Right lobe of liver (tissue), 6 donors: ENCODE data around the gene KY. TPM values are rescaled to one million over a fixed set of nuclear protein-coding genes. Genes with fewer than 3 reads are reported as not detected.

Experiments
- ATAC-seq, 4 donors: fragments of 200-7000 bp; cut with Tn5 transposase; one replicate each; pipeline ENCODE4 v1.9.1; 2020; ENCODE audit warnings: mild to moderate bottlenecking in 4 of 4, moderate library complexity in 4 of 4
- DNase-seq, 3 donors: peaks; one replicate each; pipeline ENCODE4 v3.0.0-alpha.2; 2020
- H3K27ac ChIP-seq, 3 donors: fragments of 200-600 bp; one replicate each; pipeline ENCODE4 v1.8.0; 2022
- H3K27me3 ChIP-seq, 2 donors: fragments of 200-600 bp; one replicate each; pipeline ENCODE4 v1.8.0; 2022
- H3K36me3 ChIP-seq, 4 donors: fragments of 200-600 bp; sonication (generic) in 1 of 4; one replicate each; pipeline versions ENCODE4 v1.5.1 to v1.8.0; 2017 to 2022; ENCODE audit warnings: control low read depth in 1 of 4
- H3K4me1 ChIP-seq, 4 donors: fragments of 200-600 bp; sonication (generic) in 1 of 4; one replicate each; pipeline versions ENCODE4 v1.5.1 to v1.8.0; 2017 to 2022; ENCODE audit warnings: control low read depth in 1 of 4
- H3K4me3 ChIP-seq, 3 donors: fragments of 200-600 bp; one replicate each; pipeline ENCODE4 v1.8.0; 2022
- H3K9me3 ChIP-seq, 4 donors: fragments of 200-600 bp; sonication (generic) in 1 of 4; one replicate each; pipeline versions ENCODE4 v1.5.1 to v1.8.0; 2017 to 2022; ENCODE audit warnings: control low read depth in 1 of 4
- CTCF ChIP-seq, 4 donors: fragments of 200-600 bp in 3 of 4; fragments of 450-650 bp in 1 of 4; IDR thresholded peaks; one replicate each; pipeline versions ENCODE4 v1.5.1 to v1.8.0; 2016 to 2022; ENCODE audit warnings: antibody characterized with exemption in 4 of 4, mild to moderate bottlenecking in 2 of 4
- POLR2A ChIP-seq: fragments of 450-650 bp; IDR thresholded peaks from one replicate; pipeline ENCODE4 v1.6.1; 2017; ENCODE audit warnings: antibody characterized with exemption, mild to moderate bottlenecking
- WGBS: methylation state at CpG from one replicate; pipeline ENCODE4 v1.1.6; 2018; ENCODE audit warnings: low coverage, low lambda C conversion rate; ENCODE audit not compliant: insufficient coverage; ENCODE audit errors: missing lambda C conversion rate; 5-methylcytosine and 5-hydroxymethylcytosine counted together
- intact Hi-C, 2 donors: fragments of 100-400 bp; cut with DNase I; formaldehyde crosslinking; loops; one replicate each; pipeline versions ENCODE4 v1.11.2 to v1.14.1; 2022
- total RNA-seq, 6 experiments: library from RNA; depleted of rRNA in 2 of 6; stranded (reverse); fragments of >200 nt in 2 of 6; fragmentation: NEBNext Ultra II Directional in 3 of 6; extraction: Animal tissue kit (Norgen Biotek cat#: 25700) in 3 of 6; gene quantifications; one replicate each; pipeline versions ENCODE4 v1.1.0 to v1.2.4, GENCODE V29; 2016 to 2023
- donor health status: DM: no; HTN: yes; CAD: no.
- donor health status: DM: no; HTN: no; CAD: no.
- donor health status: DM: no; HTN: no; CAD: no.
- donor health status: DM: no; HTN: yes; CAD: no.
- donor health status: DM: no; HTN: yes; CAD: no.

The KY gene
- total RNA-seq, 6 experiments from 2014 or later, result not detected

- no peak for ATAC-seq
- intact Hi-C loops, result no loop called here
- Histone ChIP-seq H3K4me3 (no peak overlapping the region), H3K4me1 (no peaks in the 10 kb centered on the region), H3K9me3 (no peaks in the 10 kb centered on the region), H3K27me3 (no peaks in the 10 kb centered on the region), H3K27ac (no peak overlapping the region), H3K36me3 (no peaks in the 10 kb centered on the region)
- 92% methylated on average over 4 of the region's 4 CpGs for WGBS
- no peak for DNase-seq
- TF ChIP-seq CTCF (IDR thresholded peaks at IDR 0.05) (no peak), POLR2A (no peak)
Observed at GRCh38 chr3:134696155-134696554, 45.3 kb upstream of the KY start.

DNA sequence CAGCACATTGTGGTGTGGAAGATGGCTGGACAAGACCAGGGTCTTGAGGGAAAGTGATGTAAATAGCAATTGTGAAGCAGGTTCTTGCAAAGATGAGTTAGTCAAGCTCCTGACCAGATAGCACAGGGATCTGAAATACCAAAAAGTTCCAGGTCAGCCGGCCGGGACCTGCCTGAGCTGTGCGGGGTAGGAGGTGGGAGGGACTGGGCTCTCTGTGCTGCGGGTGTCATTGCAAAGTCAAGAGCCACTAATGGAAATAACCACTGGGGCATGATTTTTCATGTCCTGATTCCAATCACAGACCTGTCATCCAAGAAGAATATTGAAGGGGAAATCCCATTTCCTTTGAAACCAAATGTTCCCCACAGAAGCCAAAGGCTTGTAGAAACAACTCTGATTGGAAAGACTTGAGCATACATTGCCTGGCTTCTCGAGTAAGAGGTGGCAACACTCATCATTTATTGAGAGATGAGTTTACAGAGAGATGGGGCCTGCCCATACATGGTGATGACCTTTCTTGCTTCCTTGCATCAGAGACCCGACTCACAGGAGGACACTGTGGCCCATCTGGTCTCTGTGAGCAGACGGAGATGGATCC is 44.2 kb upstream of the KY start:
- no peak overlapping the region for H3K27ac ChIP-seq
- H3K36me3 ChIP-seq, result no peaks in the 10 kb centered on the region
- ATAC-seq (no peak), DNase-seq (no peak)
- intact Hi-C loops, result no loop called here
- WGBS, result 49% methylated on average over 3 of the region's 7 CpGs
- no peaks in the 10 kb centered on the region for H3K27me3 ChIP-seq
- no peaks in the 10 kb centered on the region for H3K9me3 ChIP-seq
- no peak overlapping the region for H3K4me3 ChIP-seq
- H3K4me1 ChIP-seq, result no peaks in the 10 kb centered on the region
- TF ChIP-seq POLR2A (no peak), CTCF (IDR thresholded peaks at IDR 0.05) (no peak)

GRCh38 chr3:134694466-134694865 is 43.6 kb upstream of the KY start:
- TF ChIP-seq POLR2A (no peak), CTCF (IDR thresholded peaks at IDR 0.05) (no peak)
- no peak for ATAC-seq
- intact Hi-C loops, result no loop called here

GRCh38 chr3:134693804-134694203 is 43.0 kb upstream of the KY start:
- H3K4me1 ChIP-seq, result no peaks in the 10 kb centered on the region
- no peaks in the 10 kb centered on the region for H3K36me3 ChIP-seq
- no peak for TF ChIP-seq CTCF (IDR thresholded peaks at IDR 0.05)
- TF ChIP-seq POLR2A, result no peak
- ATAC-seq (peak in 1 of 4 donors; percentile 42), DNase-seq (no peak)
- no peak overlapping the region for H3K27ac ChIP-seq
- 12% methylated on average over 3 of the region's 7 CpGs for WGBS
- no peak overlapping the region for H3K4me3 ChIP-seq
- H3K27me3 ChIP-seq, result no peaks in the 10 kb centered on the region
- intact Hi-C loops, result no loop called here
- no peaks in the 10 kb centered on the region for H3K9me3 ChIP-seq

More at GRCh38 chr3:134694466-134694865, 43.6 kb upstream of the KY start:
- Histone ChIP-seq H3K27me3 (no peaks in the 10 kb centered on the region), H3K27ac (no peak overlapping the region), H3K4me3 (no peak overlapping the region), H3K36me3 (no peaks in the 10 kb centered on the region), H3K9me3 (no peaks in the 10 kb centered on the region), H3K4me1 (no peaks in the 10 kb centered on the region)
- DNase-seq, result no peak

DNA sequence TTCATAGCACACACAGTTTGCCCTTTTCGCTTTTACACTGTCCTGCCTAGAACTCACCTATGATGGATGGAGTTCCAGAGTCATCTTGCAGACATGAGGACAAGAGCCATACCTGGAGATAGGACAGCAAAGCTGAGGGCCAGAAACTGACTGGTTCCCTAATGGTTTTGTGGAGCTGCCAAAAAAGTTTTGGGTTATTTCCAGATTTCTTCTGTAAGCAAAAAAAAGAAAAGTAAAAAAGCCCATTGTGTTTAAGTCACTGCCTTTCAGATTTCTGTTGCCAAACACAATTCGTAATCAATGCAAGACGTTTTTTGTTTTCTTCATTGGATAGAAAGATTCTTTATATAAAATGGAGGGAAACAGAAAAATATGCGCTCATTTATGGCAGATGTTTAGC is 42.4 kb upstream of the KY start:
- Histone ChIP-seq H3K27me3 (no peaks in the 10 kb centered on the region), H3K4me1 (no peaks in the 10 kb centered on the region), H3K27ac (no peak overlapping the region), H3K4me3 (no peak overlapping the region), H3K9me3 (no peaks in the 10 kb centered on the region), H3K36me3 (no peaks in the 10 kb centered on the region)
- TF ChIP-seq POLR2A (no peak), CTCF (IDR thresholded peaks at IDR 0.05) (no peak)
- DNase-seq, result no peak
- intact Hi-C loops, result no loop called here
- WGBS, result 81% methylated on average over 4 of the region's 4 CpGs
- ATAC-seq, result no peak
